GM19397 (cell line): ENCODE data around the gene STAM2.
A peak's percentile ranks its signal among the peaks of the same experiment; 100 is the strongest.
"Not testable (repeated sequence)": the region's sequence is repeated elsewhere in the genome, so short reads cannot be mapped to it uniquely, and the experiment has no call there.

Experiments used
- ATAC-seq: cut with Tn5 transposase; IDR thresholded peaks from one replicate; pipeline ENCODE4 v1.9.1; 2021; ENCODE audit warnings: mild to moderate bottlenecking, moderate library complexity; ENCODE audit not compliant: unreplicated experiment

Gene STAM2

GRCh38 chr2:152175368-152176112 lies at the start of gene STAM2:
Gene STAM2, minus strand, starts transcription at chr2:152175763. Its CDS starts 121 bp downstream, at chr2:152175642.
- ATAC-seq, result peak; percentile 86

GRCh38 chr2:152223977-152224376 lies 48.4 kb upstream of the STAM2 start:
- no peak for ATAC-seq

DNA sequence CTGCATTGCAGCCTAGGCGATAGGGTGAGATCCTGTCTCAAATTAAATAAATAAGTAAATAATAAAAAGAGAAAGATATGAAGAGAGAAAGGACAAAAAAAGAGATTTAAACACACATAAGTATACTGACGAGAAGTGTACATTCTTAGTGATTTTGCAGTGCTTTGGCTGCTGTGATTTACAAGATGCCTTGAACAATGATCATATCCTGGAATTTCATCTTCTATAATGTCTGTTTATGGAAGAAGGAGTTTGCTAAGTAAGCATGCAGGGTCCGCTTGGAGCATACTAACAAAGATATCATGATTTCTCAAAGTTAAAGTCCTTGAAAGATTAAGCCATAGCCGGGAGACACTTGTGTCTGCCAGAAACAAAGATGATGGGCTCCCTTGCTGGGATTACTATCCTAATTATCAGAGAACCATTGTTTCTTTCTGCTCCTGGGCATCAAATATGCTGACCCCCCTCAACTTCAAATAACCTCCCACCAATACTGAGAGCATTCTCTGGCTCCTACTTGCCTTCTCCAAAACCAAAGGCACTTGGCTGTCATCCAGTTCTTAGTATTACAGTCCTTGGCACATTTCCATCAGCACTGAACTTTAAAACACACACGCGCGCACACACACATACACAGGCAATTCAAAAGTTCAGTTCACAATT lies 47.5 kb upstream of the STAM2 start:
- ATAC-seq, result no peak

DNA sequence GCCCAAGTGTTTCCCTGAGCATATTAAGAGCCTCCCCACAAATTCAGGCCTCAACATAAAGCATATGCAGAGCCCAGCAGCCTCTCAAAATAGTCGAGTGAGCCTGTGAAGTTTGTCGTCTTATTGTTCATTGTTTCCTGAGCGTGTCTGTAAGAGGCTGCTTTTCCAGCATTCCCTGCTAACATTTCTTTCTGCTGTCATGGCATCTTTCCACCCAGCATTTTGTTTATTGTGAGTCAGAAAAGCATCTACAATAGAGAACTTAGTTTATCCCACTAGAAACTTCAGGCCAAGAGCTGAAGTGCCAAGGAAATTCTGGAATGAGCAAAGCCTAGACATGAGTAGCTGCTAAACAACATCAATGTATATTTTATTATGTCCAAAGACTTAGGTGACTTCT lies 46.3 kb upstream of the STAM2 start:
- no peak for ATAC-seq

GRCh38 chr2:152219077-152219828 lies 43.7 kb upstream of the STAM2 start:
- no peak for ATAC-seq

- no peak for ATAC-seq
Measured at GRCh38 chr2:152201466-152201830, 25.9 kb upstream of the STAM2 start.

DNA sequence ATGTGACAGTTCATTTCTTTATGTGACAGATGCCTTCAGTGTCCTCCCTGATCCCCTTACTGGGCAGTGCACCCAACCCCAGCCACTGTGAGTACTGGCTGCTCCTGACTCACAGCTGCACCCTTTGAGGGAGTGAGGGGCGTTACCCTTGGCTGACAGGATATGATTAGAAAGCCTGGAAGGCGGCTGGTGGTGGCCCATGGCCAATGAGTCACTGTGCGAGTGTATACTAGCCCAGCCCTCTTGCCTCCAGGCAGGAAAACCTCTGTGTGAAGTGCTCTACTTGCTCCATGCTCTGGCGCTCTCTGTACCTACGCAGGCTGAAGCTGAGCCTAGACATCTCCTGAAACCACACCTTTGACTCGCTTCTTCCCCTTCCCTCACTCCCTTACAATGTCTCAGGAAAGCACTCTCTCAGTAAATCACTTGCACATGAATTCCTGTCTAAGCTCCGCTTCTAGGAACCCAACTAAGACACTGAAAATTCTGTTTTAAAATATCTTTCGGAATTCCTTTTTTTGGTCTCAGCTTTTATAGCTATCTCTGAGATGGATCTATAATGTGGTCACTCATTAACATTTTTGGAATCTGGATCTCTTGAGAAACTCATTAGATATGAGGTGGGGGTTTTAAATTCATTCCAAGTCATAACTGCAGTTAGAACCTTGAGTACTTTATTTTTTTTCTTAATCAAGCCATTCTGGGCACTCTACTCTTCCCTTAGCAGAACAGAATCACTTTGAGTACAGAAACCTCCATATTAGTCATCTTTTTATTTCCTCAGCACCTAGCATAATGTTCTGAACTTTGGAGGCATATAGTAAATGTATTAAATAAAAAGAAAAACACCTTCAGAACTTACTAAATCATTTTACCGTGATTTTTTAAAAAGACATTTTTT lies 25.3 kb upstream of the STAM2 start:
- ATAC-seq, result no peak

DNA sequence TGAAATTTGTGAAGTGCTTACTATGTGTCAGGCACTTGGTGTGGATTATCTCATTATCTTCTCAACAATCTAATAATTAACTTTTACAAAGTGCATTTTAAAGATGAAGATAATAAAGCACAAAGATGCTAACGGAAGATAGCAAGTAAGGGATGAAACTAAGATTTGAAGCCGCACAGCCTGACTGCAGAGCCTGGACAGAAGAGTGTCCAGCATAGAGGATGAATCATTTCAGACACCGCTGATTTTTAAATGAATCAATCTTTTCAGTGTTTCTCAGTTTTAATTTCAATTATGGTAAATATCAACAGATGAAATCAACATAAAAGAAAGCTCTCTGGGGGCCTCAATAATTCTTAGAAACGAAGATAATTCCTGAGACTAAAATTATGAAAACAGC lies 24.5 kb upstream of the STAM2 start:
- ATAC-seq, result no peak

DNA sequence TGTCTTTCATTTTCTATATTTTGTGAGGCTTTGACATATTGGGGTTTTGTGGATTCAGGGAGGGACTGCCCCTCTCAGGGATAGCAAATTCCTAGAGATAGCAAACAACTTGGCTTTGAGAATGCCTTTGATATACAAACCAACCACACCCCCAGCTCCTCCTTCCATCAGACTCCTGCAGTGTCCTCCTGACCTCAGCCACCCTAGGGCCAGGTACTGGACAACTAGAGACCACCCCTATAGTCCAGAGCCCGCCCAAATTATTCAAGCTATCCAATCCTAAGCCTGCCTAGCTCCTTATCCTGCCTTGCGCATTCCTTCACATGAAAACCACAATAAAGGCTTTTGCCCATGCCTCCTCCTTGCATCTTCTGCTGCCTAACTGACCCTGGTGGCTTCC lies 22.9 kb upstream of the STAM2 start:
- ATAC-seq, result no peak

- ATAC-seq, result not testable (repeated sequence)
Measured at GRCh38 chr2:152197508-152198284, 22.1 kb upstream of the STAM2 start.

DNA sequence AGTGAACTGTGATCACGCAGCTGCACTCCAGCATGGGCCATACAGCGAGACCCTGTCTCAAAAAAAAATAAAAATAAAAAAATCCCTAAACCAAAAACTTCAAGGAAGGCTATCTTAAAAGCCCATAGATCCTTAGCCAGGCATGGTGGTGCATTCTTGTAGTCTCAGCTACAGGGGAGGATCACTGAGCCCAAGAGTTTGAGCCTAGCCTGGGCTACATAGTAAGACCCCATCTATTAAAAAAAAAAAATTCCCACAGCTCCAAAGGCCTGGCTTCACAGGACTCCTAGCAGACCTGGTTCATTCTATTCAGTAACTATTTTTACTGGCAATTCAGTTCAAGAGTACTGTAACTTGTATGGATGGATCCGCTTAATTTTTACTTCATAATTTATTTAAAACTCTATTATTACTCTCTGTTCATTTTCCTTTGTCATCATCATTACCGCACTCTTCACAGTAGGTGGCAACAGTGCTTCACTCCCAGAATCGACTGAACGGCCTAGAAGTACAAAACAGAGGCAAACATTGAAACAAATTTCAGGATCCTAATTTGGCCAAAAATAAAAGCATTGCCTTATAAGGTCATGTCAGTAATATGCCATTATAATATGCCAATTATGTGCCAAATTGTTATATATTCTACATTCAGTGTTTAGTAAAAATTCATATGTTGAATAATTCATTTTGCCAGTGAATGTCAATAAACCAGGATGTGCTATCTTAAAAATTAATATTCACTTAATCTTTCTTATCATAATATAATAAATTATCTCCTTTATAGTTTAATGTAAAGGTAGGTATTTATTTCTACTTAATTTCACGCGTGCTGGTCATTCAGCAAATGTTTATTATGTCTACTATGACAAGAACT lies 14.3 kb upstream of the STAM2 start:
- ATAC-seq, result no peak

DNA sequence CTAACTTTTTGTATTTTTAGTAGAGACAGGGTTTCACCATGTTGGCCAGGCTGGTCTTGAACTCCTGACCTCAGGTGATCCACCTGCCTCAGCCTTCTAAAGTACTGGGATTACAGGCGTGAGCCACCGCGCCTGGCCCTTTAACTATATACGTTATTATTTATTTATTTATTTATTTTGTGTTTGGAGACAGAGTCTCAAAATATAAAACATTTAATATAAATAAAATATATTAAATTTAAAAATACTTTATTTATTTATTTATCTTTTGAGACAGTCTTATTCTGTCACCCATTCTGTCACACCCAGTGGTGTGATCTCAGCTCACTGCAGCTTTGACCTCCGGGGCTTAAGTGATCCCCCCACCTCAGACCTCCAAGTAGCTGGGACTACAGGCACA lies 11.2 kb upstream of the STAM2 start:
- not testable (repeated sequence) for ATAC-seq

DNA sequence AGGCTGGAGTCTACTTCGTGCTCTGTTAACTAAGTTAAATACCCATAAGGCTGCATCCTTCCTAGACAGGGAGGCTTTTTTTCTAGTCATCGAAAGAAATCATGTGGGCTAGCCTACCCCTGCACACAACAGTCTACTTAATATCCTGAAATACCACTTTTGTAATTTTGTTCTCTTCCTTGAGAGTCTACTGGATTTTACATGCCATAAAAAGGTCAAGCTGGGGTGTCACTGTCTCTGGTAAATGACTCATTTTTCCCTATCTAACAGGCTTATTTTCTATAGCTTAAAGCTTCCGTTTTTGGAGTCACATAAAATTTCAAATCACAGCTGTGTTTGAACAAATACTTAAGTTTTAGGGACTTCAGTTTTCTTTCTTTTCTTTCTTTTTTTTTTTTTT lies 10.7 kb upstream of the STAM2 start:
- ATAC-seq, result no peak

GRCh38 chr2:152183401-152184073 lies 8.0 kb upstream of the STAM2 start:
- ATAC-seq, result no peak

DNA sequence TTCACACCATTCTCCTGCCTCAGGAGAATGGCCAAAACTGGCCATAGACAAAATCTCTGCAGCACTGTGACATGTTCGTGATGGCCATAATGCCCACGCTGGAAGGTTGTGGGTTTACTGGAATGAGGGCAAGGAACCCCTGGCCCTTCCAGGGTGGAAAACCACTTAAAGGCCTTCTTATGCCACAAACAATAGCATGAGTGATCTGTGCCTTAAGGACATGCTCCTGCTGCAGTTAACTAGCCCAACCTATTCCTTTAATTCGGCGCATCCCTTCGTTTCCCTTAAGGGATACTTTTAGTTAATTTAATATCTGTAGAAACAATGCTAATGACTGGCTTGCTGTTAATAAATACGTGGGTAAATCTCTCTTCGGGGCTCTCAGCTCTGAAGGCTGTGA lies 2.1 kb upstream of the STAM2 start:
- not testable (repeated sequence) for ATAC-seq

- peak; percentile 2 for ATAC-seq
Measured at GRCh38 chr2:152176113-152176714, 651 bp upstream of the STAM2 start.

DNA sequence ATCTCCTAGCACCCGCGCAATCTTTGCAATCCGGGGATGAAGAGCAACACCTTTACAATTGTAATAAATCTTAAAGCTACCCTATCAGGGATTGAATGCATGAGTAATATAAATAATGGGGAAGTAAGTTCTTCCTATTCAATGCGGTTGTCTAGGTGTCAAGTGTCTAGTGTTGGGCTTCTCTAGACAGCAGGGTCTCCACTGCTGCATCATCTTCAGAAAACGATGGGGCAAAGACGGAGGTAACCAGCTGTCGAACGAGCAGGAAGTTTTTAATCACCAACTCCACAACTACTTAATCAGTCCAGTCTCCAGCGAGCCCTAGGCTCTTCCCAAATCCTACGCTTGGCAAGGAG lies 573 bp downstream of the STAM2 start:
- ATAC-seq, result peak; percentile 17

- ATAC-seq, result no peak
Measured at GRCh38 chr2:152174574-152174973, 989 bp downstream of the STAM2 start.
